ENCODE measurements around the gene GPR173. TPM values are rescaled to one million over a fixed set of nuclear protein-coding genes. Genes with fewer than 3 reads are reported as not detected.

The GPR173 gene
- total RNA-seq, 1 experiment from 2014 or later: 7.3 TPM

DNA sequence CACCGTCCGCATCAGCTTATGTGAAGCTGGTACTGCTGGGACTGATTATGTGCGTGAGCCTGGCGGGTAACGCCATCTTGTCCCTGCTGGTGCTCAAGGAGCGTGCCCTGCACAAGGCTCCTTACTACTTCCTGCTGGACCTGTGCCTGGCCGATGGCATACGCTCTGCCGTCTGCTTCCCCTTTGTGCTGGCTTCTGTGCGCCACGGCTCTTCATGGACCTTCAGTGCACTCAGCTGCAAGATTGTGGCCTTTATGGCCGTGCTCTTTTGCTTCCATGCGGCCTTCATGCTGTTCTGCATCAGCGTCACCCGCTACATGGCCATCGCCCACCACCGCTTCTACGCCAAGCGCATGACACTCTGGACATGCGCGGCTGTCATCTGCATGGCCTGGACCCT lies 28.1 kb downstream of the GPR173 start (continued):
- no peak for TF ChIP-seq NFATC4 (CRISPR knock-in tag; IDR thresholded peaks at IDR 0.05)
- TF ChIP-seq TP53 (CRISPR knock-in tag; IDR thresholded peaks at IDR 0.05): no peak
- no peak for TF ChIP-seq ZNF396 (CRISPR knock-in tag; IDR thresholded peaks at IDR 0.05; ENCODE audit: borderline replicate concordance)
- TF ChIP-seq ZNF121 (CRISPR knock-in tag; IDR thresholded peaks at IDR 0.05): no peak
- TF ChIP-seq NR2C2 (CRISPR knock-in tag; IDR thresholded peaks at IDR 0.05): no peak
- TF ChIP-seq AR (CRISPR knock-in tag; IDR thresholded peaks at IDR 0.05): no peak
- TF ChIP-seq CDX4 (CRISPR knock-in tag; IDR thresholded peaks at IDR 0.05; ENCODE audit: borderline replicate concordance): no peak

GRCh38 chrX:53077207-53078197 lies 28.9 kb downstream of the GPR173 start:
- Mint-ChIP-seq H3K36me3 (no peaks in the 10 kb centered on the region), H3K4me3 (no peak overlapping the region), H3K9me3 (no peaks in the 10 kb centered on the region), H3K27ac (no peak overlapping the region), H3K27me3 (ENCODE audit: low read depth) (peaks cover 5% of the 10 kb centered on the region), H3K4me1 (peaks cover 14% of the 10 kb centered on the region)
- TF ChIP-seq ZNF121 (CRISPR knock-in tag; IDR thresholded peaks at IDR 0.05) (no peak), TEAD4 (CRISPR knock-in tag; IDR thresholded peaks at IDR 0.05) (no peak), IRF2 (CRISPR knock-in tag; IDR thresholded peaks at IDR 0.05; ENCODE audit: borderline replicate concordance, low read depth) (no peak), NFATC4 (CRISPR knock-in tag; IDR thresholded peaks at IDR 0.05) (no peak)
- TF ChIP-seq, protein P1, sequence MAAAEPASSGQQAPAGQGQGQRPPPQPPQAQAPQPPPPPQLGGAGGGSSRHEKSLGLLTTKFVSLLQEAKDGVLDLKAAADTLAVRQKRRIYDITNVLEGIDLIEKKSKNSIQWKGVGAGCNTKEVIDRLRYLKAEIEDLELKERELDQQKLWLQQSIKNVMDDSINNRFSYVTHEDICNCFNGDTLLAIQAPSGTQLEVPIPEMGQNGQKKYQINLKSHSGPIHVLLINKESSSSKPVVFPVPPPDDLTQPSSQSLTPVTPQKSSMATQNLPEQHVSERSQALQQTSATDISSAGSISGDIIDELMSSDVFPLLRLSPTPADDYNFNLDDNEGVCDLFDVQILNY (CRISPR knock-in tag; IDR thresholded peaks at IDR 0.05): no peak
- POLR2A ChIA-PET: no interaction called here
- ATAC-seq: no peak
- CTCF ChIA-PET: no interaction called here
- no peak for DNase-seq (ENCODE audit: low spot score)

DNA sequence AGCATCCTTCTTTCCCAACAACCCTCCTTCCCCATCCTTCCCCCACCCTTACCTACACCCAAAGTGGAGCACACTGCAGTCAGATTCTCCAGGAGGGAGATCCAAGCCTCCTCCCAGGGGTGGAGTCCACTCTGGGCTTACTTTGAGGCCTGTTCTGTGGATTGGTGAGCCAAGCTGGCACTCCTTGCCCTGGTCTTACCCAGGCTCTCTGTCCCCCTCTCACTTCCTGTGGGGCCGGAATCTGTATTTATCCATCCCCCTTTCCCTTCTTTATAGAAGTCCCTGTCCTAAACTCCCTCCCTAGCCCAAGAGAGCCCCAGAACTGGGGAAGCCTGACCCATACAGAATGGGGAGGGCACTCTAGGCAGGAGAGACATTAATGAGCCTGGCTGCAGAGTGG lies 30.4 kb downstream of the GPR173 start:
- DNase-seq (ENCODE audit: low spot score) (no peak), ATAC-seq (no peak)
- Mint-ChIP-seq H3K4me1 (peaks cover 19% of the 10 kb centered on the region), H3K36me3 (no peaks in the 10 kb centered on the region; the same call in 1 of the 2 replicates), H3K27ac (no peak overlapping the region), H3K27me3 (ENCODE audit: low read depth) (peaks cover 5% of the 10 kb centered on the region; the same call in 1 of the 2 replicates), H3K4me3 (no peak overlapping the region), H3K9me3 (no peaks in the 10 kb centered on the region)
- CTCF ChIA-PET: no interaction called here
- TF ChIP-seq CDX4 (CRISPR knock-in tag; IDR thresholded peaks at IDR 0.05; ENCODE audit: borderline replicate concordance) (no peak), SMAD3 (CRISPR knock-in tag; IDR thresholded peaks at IDR 0.05; ENCODE audit: borderline replicate concordance) (no peak), USF1 (CRISPR knock-in tag; IDR thresholded peaks at IDR 0.05) (no peak), ZMAT4 (CRISPR knock-in tag; IDR thresholded peaks at IDR 0.05) (no peak)
- POLR2A ChIA-PET: no interaction called here

All from WTC11 (cell line).